ENCODE measurements around the gene MKRN3. TPM values are rescaled to one million over a fixed set of nuclear protein-coding genes. Genes with fewer than 3 reads are reported as not detected.
A peak's percentile ranks its signal among the peaks of the same experiment; 100 is the strongest.

The MKRN3 gene
- total RNA-seq, 1 experiment from 2014 or later, result 7.9 TPM

GRCh38 chr15:23529891-23530290, 35.6 kb upstream of the MKRN3 start:
- Histone ChIP-seq H3K4me1 (ENCODE audit: control insufficient read depth, insufficient read depth, low read length) (no peaks in the 10 kb centered on the region), H3K9me3 (ENCODE audit: control insufficient read depth, insufficient read depth, low read depth, low read length) (no peaks in the 10 kb centered on the region), H3K36me3 (ENCODE audit: control insufficient read depth, insufficient read depth, low read length) (no peaks in the 10 kb centered on the region), H3K27ac (ENCODE audit: low read length) (no peak overlapping the region), H3K27me3 (ENCODE audit: control insufficient read depth, insufficient read depth, low read length) (peaks cover 9% of the 10 kb centered on the region), H3K4me3 (ENCODE audit: low read depth in 2 of 2, low read length in 2 of 2) (no peak overlapping the region)
- in situ Hi-C loops (cut with HindIII; ENCODE audit: low pct_unique_long_range_greater_than_20kb, low sequenced_read_pairs) (no loop called here), intact Hi-C loops (cut with micrococcal nuclease; ENCODE audit: unreplicated experiment) (no loop called here)
- BruUV-seq (replicated peaks), result no TSS peak
- CTCF ChIA-PET, result no interaction called here
- no peak for ATAC-seq
- TF ChIP-seq, protein P1, sequence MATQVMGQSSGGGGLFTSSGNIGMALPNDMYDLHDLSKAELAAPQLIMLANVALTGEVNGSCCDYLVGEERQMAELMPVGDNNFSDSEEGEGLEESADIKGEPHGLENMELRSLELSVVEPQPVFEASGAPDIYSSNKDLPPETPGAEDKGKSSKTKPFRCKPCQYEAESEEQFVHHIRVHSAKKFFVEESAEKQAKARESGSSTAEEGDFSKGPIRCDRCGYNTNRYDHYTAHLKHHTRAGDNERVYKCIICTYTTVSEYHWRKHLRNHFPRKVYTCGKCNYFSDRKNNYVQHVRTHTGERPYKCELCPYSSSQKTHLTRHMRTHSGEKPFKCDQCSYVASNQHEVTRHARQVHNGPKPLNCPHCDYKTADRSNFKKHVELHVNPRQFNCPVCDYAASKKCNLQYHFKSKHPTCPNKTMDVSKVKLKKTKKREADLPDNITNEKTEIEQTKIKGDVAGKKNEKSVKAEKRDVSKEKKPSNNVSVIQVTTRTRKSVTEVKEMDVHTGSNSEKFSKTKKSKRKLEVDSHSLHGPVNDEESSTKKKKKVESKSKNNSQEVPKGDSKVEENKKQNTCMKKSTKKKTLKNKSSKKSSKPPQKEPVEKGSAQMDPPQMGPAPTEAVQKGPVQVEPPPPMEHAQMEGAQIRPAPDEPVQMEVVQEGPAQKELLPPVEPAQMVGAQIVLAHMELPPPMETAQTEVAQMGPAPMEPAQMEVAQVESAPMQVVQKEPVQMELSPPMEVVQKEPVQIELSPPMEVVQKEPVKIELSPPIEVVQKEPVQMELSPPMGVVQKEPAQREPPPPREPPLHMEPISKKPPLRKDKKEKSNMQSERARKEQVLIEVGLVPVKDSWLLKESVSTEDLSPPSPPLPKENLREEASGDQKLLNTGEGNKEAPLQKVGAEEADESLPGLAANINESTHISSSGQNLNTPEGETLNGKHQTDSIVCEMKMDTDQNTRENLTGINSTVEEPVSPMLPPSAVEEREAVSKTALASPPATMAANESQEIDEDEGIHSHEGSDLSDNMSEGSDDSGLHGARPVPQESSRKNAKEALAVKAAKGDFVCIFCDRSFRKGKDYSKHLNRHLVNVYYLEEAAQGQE (IDR thresholded peaks at IDR 0.05; ENCODE audit: insufficient read depth in 1 of 2, low read depth in 2 of 2, low read length in 1 of 2), result no peak
- TF ChIP-seq POLR2AphosphoS5 (IDR thresholded peaks at IDR 0.05; ENCODE audit: low read depth, low read length) (no peak), SIN3A (IDR thresholded peaks at IDR 0.05; ENCODE audit: borderline replicate concordance, insufficient read depth, low read depth, low read length) (no peak), CTCF (IDR thresholded peaks at IDR 0.05) (no peak), TCF7L2 (IDR thresholded peaks at IDR 0.05; ENCODE audit: low read depth, low read length) (no peak)
- POLR2A ChIA-PET, result no interaction called here
- DNase-seq (ENCODE audit: low read depth, low spot score), result no peak

DNA sequence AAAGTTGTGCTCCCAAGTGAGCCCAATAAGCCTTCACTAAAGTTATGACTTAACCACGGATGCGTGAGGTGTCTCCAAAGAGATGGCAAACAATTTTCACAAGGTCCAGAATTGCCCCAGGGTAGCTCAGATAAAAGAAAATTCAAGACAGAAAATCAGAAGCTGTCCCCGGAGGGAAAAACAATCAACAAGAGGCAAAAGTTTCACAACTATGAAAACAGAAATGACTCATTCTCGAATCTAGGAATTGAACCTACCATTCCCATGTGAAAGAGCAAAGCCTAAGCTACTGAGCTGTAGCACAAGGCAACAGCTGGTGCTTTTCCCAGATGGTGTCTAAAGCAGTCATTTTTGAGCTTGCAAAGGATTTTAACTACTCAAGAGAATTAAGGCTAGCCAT, 33.5 kb upstream of the MKRN3 start:
- DNase-seq (ENCODE audit: low read depth, low spot score), result peak; percentile 20
- ChIA-PET POLR2A (interaction anchor here (0.7 kb wide), 2 partner anchors 10 to 68 kb away, joined by 3 to 10 read pairs; no protein-coding TSS in a partner anchor), CTCF (no interaction called here)
- no peaks in the 10 kb centered on the region for H3K9me3 ChIP-seq (ENCODE audit: control insufficient read depth, insufficient read depth, low read depth, low read length)
- H3K27me3 ChIP-seq (ENCODE audit: control insufficient read depth, insufficient read depth, low read length), result peaks cover 13% of the 10 kb centered on the region
- peak overlapping the region in 1 of 2 experiments; percentile 1; a peak in 1 of 4 replicates for H3K4me3 ChIP-seq (ENCODE audit: low read depth in 2 of 2, low read length in 2 of 2)
- no peaks in the 10 kb centered on the region for H3K36me3 ChIP-seq (ENCODE audit: control insufficient read depth, insufficient read depth, low read length)
- in situ Hi-C loops (cut with HindIII; ENCODE audit: low pct_unique_long_range_greater_than_20kb, low sequenced_read_pairs) (no loop called here), intact Hi-C loops (cut with micrococcal nuclease; ENCODE audit: unreplicated experiment) (no loop called here)
- no peaks in the 10 kb centered on the region for H3K4me1 ChIP-seq (ENCODE audit: control insufficient read depth, insufficient read depth, low read length)
- ATAC-seq, result no peak
- no peak overlapping the region for H3K27ac ChIP-seq (ENCODE audit: low read length)
- TF ChIP-seq, protein P1 (IDR thresholded peaks at IDR 0.05; ENCODE audit: insufficient read depth in 1 of 2, low read depth in 2 of 2, low read length in 1 of 2), result no peak
- TF ChIP-seq POLR2AphosphoS5 (IDR thresholded peaks at IDR 0.05; ENCODE audit: low read depth, low read length) (no peak), TCF7L2 (IDR thresholded peaks at IDR 0.05; ENCODE audit: low read depth, low read length) (no peak), SIN3A (IDR thresholded peaks at IDR 0.05; ENCODE audit: borderline replicate concordance, insufficient read depth, low read depth, low read length) (no peak), CTCF (IDR thresholded peaks at IDR 0.05) (no peak)
- no TSS peak for BruUV-seq (replicated peaks)

Data from Panc1 (cell line).